G401 (cell line): ENCODE measurements around the gene ZNF454. TPM values are rescaled to one million over a fixed set of nuclear protein-coding genes. Genes with fewer than 3 reads are reported as not detected.

Experiments
- DNase-seq: peaks from one replicate; pipeline ENCODE4 v3.0.0-alpha.2; 2015; ENCODE audit warnings: low spot score
- in situ Hi-C: cut with HindIII; loops from 2 replicates; pipeline ENCODE4 v1.10.0; 2016; ENCODE audit warnings: low sequenced_read_pairs, mixed read lengths
- total RNA-seq: library from RNA; depleted of rRNA; stranded (reverse); fragments of >200 nt; shearing (Covaris generic); gene quantifications from 2 replicates; pipeline ENCODE4 v1.2.3, GENCODE V29; 2014; rRNA removed

Gene ZNF454
- not detected in 2 replicates for total RNA-seq

- DNase-seq = peak; percentile 96
Measured at GRCh38 chr5:178940569-178941360, at the start of gene ZNF454. Gene ZNF454 (plus strand): TSS chr5:178941198. CDS start chr5:178942792, 1,594 bp downstream.

GRCh38 chr5:178895615-178896571 lies 45.1 kb upstream of the ZNF454 start, which contains the start of gene ZFP2:
Gene ZFP2 (plus strand): TSS chr5:178895913. CDS start chr5:178931314, 35,401 bp downstream.
- peak; percentile 84 for DNase-seq
- in situ Hi-C loops = no loop called here

More at GRCh38 chr5:178940569-178941360, at the start of gene ZNF454:
- in situ Hi-C loops = no loop called here

GRCh38 chr5:178899289-178899688 lies 41.7 kb upstream of the ZNF454 start:
- in situ Hi-C loops = no loop called here
- DNase-seq = no peak

DNA sequence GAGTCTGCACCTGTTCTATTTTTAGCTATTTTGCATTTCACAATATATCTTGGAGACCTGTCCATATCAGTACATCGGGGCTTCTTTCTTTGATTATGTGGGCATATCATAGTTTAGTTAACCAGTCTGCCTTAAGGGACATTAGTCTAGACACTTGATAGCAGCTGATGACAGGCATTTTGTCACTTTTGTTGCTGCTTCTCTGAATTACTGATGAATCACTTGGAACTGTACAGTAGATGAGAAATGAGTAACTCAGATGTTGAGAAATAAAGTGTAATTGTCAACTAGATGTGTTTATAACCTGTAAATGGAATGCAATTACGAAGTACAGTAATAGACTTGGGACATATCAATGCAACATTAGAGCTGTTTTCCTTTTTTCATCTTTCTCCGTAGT lies 38.1 kb upstream of the ZNF454 start:
- in situ Hi-C loops = no loop called here
- no peak for DNase-seq

GRCh38 chr5:178931846-178932760 lies 8.9 kb upstream of the ZNF454 start:
- no peak for DNase-seq
- in situ Hi-C loops = no loop called here

DNA sequence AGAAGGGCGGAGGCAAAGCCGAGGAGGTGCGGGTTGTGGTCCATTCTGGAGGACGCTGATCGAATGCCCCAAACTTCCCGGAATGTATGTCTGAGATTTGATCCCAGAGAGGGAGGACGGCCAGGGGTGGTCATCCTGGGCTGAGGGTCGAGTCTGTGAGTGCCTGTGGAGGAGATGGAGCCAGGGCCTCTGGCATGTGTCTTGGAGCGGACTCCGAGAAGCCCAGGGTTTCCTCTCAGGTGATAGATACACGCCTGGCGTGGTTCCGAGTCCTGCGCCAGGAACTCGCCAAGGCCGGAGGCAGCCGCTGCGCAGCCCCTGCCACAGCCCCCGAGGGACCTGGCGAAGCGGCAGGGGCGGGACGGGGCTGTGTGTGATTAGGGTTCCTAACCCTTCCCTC lies 363 bp downstream of the ZNF454 start:
- DNase-seq = peak; percentile 48

DNA sequence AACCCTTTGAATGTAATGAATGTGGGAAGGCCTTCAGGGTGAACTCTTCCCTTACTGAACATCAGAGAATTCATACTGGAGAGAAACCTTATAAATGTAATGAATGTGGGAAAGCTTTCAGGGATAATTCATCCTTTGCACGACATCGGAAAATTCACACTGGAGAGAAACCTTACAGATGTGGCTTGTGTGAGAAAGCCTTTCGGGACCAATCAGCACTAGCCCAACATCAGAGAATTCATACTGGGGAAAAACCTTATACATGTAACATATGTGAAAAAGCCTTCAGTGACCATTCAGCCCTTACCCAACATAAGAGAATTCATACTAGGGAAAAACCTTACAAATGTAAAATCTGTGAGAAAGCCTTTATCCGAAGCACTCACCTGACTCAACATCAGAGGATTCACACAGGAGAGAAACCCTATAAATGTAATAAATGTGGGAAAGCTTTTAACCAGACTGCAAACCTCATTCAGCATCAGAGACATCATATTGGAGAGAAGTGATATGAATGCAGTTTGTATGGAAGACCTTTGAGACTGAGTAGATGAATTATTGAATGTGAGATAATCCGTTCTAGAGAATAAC lies 24.6 kb downstream of the ZNF454 start:
- in situ Hi-C loops = no loop called here
- DNase-seq = no peak

More for the DNA sequence above, 363 bp downstream of the ZNF454 start:
- in situ Hi-C loops = no loop called here

- no peak for DNase-seq
- in situ Hi-C loops = no loop called here
Measured at GRCh38 chr5:178981381-178981780, 40.4 kb downstream of the ZNF454 start.

- in situ Hi-C loops = no loop called here
Measured at GRCh38 chr5:178982941-178983340, 41.9 kb downstream of the ZNF454 start.

DNA sequence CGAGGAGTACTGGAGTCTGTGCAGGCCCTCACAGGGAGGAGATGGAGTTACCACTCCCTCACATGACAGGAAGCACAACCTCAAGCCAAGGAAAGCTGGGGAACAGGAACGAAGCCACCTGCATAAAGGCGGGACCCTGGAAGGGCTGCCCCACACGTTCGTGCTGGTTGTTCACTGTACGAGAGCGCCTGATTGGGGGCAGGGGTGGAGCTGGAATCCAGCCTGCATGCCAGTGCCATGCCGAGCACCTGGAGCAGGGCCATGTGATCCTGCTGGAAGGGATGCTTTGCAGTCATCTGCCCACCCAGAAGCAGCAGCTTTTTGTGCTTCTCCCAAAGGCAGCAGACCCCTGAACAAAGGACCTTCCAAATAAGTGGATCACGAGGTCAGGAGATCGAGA lies 42.7 kb downstream of the ZNF454 start:
- DNase-seq = no peak
- in situ Hi-C loops = no loop called here

More at GRCh38 chr5:178982941-178983340, 41.9 kb downstream of the ZNF454 start:
- DNase-seq = no peak

DNA sequence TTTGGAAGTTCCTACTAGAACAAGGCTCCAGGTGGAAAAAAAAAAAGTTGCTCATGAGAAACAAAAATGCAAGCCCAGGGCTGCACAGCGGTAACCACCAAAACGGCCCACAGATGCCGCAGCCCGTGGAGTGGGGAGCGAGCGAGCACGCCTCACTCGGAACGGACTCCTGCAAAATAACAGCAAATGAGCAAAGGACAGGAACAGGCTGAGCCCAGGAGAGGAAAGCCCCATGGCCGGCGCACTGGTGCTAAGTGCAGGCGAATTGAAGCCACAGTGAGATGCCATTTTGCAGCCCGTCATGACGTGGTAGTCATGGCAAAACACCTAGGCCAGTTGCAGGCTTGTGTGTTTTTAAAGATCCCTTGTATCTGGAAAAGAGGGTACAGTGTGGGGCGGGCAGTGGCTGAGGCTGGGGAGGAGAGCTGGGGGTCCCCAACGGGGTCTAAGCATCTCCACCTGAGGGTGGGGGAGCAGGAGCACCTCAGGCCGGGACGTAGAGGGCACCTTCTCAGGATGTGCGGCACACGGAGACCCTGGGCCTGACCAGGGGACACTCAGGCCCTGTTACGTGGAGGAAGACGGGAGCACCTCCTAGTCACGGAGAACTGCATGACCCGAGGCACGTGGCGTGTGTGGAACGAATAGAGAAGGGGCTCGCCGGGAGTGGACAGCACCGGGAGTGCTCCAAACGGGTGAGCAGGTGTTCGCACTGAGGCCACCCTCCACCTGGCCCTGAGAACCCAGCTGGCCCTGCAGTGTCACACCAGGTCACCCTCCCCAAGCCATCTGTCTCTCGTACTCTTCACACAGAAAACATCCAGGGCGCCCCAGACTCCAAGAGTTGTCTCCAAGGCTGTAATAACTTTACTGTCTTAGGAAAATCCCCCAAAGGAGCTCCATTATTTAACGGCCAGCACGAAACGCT lies 43.4 kb downstream of the ZNF454 start:
- no peak for DNase-seq
- in situ Hi-C loops = no loop called here

DNA sequence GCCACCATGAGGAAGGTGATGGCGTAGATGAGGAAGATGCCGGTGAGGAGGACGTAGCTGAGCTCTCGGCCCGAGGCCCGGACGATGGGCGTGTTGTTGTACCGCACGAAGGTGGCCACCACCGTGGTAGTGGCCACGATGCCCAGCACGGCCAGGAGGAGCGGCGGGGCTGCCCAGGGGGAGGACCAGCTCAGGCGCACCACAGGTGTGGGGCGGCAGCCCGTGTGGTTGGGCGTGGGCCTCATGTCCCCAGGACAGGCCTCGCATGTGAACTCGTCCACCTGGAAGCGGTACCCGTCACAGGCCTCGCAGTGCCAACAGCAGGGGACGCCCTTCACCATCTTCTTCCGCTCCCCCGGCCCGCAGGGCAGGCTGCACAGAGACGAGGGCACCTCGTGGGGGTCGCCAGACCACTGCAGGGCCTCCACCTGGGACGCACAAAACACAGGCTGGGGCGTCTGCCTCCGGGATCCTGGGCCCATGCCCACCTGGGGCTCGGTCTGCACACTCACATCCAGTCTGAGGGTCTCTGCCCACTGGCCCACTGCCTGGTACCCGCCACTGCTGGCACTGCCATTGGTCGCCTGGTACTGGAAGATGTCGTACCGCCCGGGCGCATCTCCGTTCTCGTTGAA lies 45.4 kb downstream of the ZNF454 start:
- in situ Hi-C loops = no loop called here

GRCh38 chr5:178988436-178989220 lies 47.6 kb downstream of the ZNF454 start:
- in situ Hi-C loops = no loop called here
- no peak for DNase-seq

More for the DNA sequence above, 45.4 kb downstream of the ZNF454 start:
- DNase-seq = no peak

DNA sequence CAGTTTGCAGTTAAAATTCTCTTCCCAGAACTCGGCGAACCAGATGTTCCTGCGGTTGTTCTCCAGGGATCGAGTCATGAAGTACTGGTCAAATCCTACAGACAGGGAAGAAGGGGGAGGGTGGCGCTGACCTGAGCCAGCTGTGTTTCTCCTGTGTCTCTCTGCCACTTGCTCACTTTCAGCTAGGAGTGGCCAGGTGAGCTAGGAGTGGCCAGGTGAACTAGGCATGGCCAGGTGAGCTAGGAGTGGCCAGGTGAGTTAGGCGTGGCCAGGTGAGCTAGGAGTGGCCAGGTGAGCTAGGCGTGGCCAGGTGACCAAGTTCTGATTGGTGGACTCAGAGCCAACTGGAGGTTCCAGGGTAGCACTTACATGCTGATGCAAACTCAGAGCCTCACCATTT lies 48.3 kb downstream of the ZNF454 start:
- DNase-seq = no peak
- in situ Hi-C loops = no loop called here

GRCh38 chr5:178990491-178990890 lies 49.5 kb downstream of the ZNF454 start:
- DNase-seq = no peak
- in situ Hi-C loops = no loop called here
